Nephron progenitor cell (in vitro differentiated cells): ENCODE measurements around the gene CAPN2.
A peak's percentile ranks its signal among the peaks of the same experiment; 100 is the strongest.

ENCODE experiments used
- DNase-seq: peaks from one replicate; pipeline ENCODE4 v3.0.0; 2021
- H3K27ac Mint-ChIP-seq: 2 replicates; pipeline ENCODE4 v1.8.0; 2021; ENCODE audit warnings: mild to moderate bottlenecking, moderate library complexity, mixed read lengths
- H3K27me3 Mint-ChIP-seq: 2 replicates; pipeline ENCODE4 v1.8.0; 2021; ENCODE audit warnings: mild to moderate bottlenecking, low read depth, mixed read lengths; ENCODE audit not compliant: poor library complexity
- H3K36me3 Mint-ChIP-seq: 2 replicates; pipeline ENCODE4 v1.8.0; 2021; ENCODE audit warnings: low read depth, mixed read lengths
- H3K4me1 Mint-ChIP-seq: 2 replicates; pipeline ENCODE4 v1.8.0; 2021; ENCODE audit warnings: mixed read lengths
- H3K4me3 Mint-ChIP-seq: 2 replicates; pipeline ENCODE4 v1.8.0; 2021; ENCODE audit warnings: mild to moderate bottlenecking, moderate library complexity, mixed read lengths
- H3K9me3 Mint-ChIP-seq: 2 replicates; pipeline ENCODE4 v1.8.0; 2021; ENCODE audit warnings: mild to moderate bottlenecking, moderate library complexity, mixed read lengths
- TF ChIP-seq, protein P1 (sequence below): fragments of 200-600 bp; sonication (generic); IDR thresholded peaks from 2 replicates; pipeline ENCODE4 v1.5.0; 2021; ENCODE audit warnings: antibody characterized with exemption

CAPN2 gene

DNA sequence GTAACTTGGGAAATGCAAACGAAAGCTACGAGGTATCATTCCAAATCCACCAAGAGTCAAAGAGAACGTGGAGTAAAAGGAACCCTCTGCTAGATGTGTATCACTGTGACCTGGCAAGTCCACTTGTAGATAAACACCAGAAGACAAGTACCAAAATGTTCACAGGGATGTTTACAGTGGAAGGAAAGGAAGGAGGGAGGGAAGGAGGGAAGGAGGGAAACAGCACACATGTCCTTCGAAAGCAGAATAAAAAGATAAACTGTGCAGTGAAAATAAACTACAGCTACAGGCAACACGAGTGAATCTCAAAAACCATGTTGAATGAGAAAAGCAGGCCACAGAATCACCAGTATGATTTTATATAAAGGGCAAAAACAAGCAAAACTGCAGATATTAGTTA is 73.5 kb downstream of the CAPN2 start:
- DNase-seq = no peak
- TF ChIP-seq, protein P1, sequence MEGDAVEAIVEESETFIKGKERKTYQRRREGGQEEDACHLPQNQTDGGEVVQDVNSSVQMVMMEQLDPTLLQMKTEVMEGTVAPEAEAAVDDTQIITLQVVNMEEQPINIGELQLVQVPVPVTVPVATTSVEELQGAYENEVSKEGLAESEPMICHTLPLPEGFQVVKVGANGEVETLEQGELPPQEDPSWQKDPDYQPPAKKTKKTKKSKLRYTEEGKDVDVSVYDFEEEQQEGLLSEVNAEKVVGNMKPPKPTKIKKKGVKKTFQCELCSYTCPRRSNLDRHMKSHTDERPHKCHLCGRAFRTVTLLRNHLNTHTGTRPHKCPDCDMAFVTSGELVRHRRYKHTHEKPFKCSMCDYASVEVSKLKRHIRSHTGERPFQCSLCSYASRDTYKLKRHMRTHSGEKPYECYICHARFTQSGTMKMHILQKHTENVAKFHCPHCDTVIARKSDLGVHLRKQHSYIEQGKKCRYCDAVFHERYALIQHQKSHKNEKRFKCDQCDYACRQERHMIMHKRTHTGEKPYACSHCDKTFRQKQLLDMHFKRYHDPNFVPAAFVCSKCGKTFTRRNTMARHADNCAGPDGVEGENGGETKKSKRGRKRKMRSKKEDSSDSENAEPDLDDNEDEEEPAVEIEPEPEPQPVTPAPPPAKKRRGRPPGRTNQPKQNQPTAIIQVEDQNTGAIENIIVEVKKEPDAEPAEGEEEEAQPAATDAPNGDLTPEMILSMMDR = no peak
- Mint-ChIP-seq H3K36me3 (peaks cover 69% of the 10 kb centered on the region), H3K9me3 (no peaks in the 10 kb centered on the region), H3K4me3 (no peak overlapping the region), H3K4me1 (peaks cover 11% of the 10 kb centered on the region), H3K27ac (peak overlapping the region; percentile 75), H3K27me3 (peaks cover 2% of the 10 kb centered on the region)

DNA sequence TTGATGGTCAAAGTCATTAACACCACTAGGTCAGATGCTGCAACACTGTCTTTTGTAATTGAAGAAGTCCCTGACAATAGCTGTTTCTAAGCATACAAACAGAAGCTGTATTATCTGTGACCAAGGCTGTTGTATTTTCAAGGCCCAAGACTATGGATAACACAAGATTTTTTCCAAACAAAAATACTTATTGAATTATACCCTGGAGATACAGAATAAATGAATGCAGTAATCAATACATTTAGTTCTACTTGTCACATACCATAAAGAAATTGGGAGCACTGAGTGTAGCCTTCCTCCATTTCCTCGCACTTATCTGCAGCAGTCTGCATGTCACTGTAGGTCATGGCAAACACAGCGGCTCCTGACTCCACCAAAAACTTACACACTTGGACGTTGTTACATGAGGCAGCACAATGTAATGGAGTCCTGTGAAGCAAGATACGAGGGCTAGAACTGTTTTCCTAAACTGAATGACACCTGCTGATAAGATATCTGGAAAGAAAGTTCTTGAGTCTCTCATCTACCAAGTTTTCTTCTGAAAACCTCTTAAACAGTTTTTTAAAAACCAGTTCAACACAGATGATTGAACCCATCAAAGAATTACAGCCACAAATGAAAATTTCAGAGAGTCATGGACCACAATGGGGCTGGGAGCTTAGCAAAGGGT is 76.5 kb downstream of the CAPN2 start:
- TF ChIP-seq, protein P1 = no peak
- no peaks in the 10 kb centered on the region for H3K9me3 Mint-ChIP-seq
- peaks cover 2% of the 10 kb centered on the region for H3K27me3 Mint-ChIP-seq
- H3K4me3 Mint-ChIP-seq = no peak overlapping the region
- peaks cover 80% of the 10 kb centered on the region for H3K36me3 Mint-ChIP-seq
- H3K4me1 Mint-ChIP-seq = peaks cover 6% of the 10 kb centered on the region
- H3K27ac Mint-ChIP-seq = peak overlapping the region; percentile 60
- no peak for DNase-seq

DNA sequence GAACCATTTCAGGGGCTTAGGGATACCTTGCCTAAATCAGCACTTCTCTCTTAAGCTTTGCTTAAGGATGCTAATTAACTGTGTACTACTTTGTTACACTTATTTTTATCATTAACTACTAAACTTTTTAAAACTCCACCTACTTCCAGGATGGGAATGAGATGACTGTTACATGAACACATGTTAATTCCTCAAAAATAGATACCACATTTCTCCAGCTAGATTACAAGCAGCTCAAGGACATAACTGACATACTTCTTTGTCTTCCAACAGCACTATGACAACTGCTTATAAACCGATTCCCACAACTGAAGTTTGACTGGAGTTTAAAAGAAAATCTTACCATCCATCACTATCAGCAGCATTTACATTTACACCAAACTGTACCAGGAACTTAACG is 79.7 kb downstream of the CAPN2 start:
- TF ChIP-seq, protein P1 = no peak
- Mint-ChIP-seq H3K27me3 (peaks cover 2% of the 10 kb centered on the region), H3K36me3 (peaks cover 77% of the 10 kb centered on the region), H3K9me3 (no peaks in the 10 kb centered on the region), H3K4me3 (no peak overlapping the region), H3K27ac (peak overlapping the region; percentile 76), H3K4me1 (no peaks in the 10 kb centered on the region)
- no peak for DNase-seq

DNA sequence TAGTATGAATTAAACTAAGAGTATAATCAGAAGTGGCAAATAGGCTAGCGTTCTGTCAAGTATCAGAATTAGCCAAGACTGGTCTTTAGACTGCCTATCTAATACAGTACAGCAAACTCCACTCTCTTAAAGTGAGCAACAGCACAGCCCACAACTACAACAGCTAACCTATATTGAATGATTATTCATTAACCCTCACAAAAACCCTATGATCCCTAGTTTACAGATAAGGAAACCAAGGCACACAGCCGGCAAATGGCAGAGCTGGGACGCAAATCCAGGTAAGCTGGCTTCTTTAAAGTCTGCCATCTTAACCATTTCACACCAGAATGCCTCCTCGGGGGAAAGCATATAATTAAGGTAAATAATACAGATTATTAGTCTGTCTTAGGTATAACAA is 81.4 kb downstream of the CAPN2 start:
- Mint-ChIP-seq H3K27me3 (no peaks in the 10 kb centered on the region), H3K4me3 (no peak overlapping the region), H3K4me1 (no peaks in the 10 kb centered on the region), H3K36me3 (peaks cover 70% of the 10 kb centered on the region), H3K27ac (no peak overlapping the region), H3K9me3 (no peaks in the 10 kb centered on the region)
- no peak for DNase-seq
- TF ChIP-seq, protein P1 = no peak

DNA sequence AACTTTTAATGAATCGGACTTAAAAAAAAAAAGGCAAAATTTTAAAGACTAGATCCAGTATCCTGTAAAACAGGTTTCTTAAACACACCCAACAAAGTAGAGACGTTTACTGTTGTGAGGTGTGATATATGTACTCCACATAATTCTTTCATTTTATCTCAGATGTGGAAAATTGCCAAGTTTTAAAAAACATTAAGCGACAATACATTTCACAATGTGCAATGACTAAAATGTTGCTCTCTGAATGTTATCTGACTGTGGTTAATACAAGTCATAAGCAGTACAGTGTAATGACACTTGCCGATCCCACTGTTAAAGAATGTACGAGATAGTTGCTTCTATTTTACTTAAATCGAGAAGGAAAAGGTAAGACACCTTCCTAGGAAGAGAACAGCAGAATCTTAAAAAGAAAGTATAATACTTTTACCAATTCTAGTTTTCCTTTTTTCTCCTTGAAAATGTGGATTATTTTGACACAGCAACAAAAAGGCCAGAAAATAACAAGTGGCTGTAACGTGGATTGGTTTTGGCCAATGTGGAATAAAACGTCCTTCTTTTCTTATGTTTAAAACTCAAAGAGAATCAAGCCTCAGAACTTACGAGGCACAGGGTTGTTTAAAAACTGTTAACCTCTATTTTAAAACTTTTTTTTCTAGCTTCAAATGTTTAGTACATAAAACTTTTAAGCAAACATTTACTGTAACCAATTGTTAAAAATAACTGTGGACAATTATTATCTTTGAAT is 82.0 kb downstream of the CAPN2 start:
- DNase-seq = no peak
- Mint-ChIP-seq H3K27ac (no peak overlapping the region), H3K36me3 (peaks cover 69% of the 10 kb centered on the region), H3K4me1 (no peaks in the 10 kb centered on the region), H3K9me3 (no peaks in the 10 kb centered on the region), H3K4me3 (no peak overlapping the region), H3K27me3 (no peaks in the 10 kb centered on the region)
- TF ChIP-seq, protein P1 = no peak
